Measurements from ENCODE around the gene RPL23. TPM values are rescaled to one million over a fixed set of nuclear protein-coding genes. Genes with fewer than 3 reads are reported as not detected.

The RPL23 gene
- total RNA-seq, 1 experiment from 2014 or later, result 2,314 TPM

- DNase-seq, result no peak
- no peaks in the 10 kb centered on the region for H3K27me3 ChIP-seq
- peaks cover 68% of the 10 kb centered on the region for H3K36me3 ChIP-seq
- H3K9me3 ChIP-seq, result no peaks in the 10 kb centered on the region
- H3K4me3 ChIP-seq, result peak overlapping the region; percentile 87; the same call in 1 of the 2 replicates
Measured at GRCh38 chr17:38850374-38850773, 3.1 kb downstream of the RPL23 start.

DNA sequence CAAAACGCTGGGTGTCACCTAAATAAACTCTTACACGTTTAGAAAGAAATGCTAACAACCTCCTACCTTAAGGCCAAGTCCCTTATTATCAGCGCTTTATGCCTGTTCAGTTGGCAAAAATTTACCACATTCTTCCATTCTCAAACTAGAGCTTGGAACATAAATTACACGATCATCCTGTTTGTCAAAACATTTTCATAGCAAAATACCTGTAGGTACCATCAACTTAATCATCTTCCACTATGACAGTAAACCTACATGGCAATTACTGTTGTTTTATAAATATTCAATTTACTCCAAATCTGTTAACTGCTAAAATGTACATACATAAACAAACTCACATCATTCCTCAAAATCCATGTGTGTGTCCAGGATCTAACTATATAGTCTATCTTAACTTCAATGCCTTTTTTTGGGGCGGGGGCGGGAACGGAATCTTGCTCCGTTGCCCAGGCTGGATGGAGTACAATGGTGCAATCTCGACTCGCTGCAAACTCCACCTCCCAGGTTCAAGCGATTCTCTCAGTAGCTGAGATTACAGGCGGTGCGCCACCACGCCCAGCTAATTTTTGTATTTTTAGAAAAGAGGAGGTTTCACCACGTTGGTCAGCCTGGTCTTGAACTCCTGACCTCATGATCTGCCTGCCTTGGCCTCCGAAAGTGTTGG lies 4.4 kb downstream of the RPL23 start:
- H3K27me3 ChIP-seq, result no peaks in the 10 kb centered on the region
- no peak for DNase-seq
- H3K4me3 ChIP-seq, result no peak overlapping the region
- H3K9me3 ChIP-seq, result no peaks in the 10 kb centered on the region
- H3K36me3 ChIP-seq, result peaks cover 68% of the 10 kb centered on the region

DNA sequence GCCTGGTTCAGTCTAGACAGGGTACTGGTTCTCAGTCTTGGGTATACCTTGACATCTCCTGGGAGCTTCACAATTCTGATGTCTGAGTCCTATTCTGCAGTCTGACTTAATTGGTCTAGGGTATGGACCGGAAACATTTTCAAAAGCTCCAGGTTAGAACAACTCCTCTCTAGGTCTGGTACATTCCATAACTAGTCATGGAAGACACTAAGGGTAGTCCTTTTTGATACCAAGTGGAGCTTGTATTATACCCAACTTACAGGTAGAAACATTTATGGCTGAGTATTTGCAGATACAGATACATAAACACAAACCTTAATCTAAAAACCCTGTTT lies 5.0 kb downstream of the RPL23 start:
- H3K9me3 ChIP-seq, result no peaks in the 10 kb centered on the region
- no peak for DNase-seq
- H3K4me3 ChIP-seq, result no peak overlapping the region
- H3K27me3 ChIP-seq, result no peaks in the 10 kb centered on the region
- H3K36me3 ChIP-seq, result peaks cover 68% of the 10 kb centered on the region

DNA sequence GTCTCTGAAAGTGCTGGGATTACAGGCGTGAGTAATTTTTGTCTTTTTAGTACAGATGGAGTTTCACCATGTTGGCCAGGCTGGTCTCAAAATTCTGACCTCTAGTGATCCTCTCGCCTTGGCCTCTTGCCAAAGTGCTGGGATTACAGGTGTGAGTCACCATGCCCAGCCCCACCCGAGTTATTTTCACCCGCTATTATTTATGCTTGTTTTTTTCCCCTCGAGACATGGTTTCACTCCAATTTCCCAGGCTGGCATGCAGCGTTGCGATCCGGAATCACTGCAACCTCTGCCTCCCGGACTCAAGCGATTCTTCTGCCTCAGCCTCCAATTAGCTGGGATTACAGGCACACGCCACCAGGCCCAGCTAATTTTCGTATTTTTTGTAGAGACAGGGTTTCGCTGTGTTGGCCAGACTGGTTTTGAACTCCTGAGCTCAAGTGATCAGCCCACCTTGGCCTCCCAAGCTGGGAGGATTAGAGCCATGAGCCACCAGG lies 9.2 kb downstream of the RPL23 start:
- Histone ChIP-seq H3K36me3 (peaks cover 27% of the 10 kb centered on the region), H3K4me3 (peak overlapping the region; percentile 20), H3K27me3 (no peaks in the 10 kb centered on the region), H3K9me3 (no peaks in the 10 kb centered on the region)
- DNase-seq, result peak; percentile 68

DNA sequence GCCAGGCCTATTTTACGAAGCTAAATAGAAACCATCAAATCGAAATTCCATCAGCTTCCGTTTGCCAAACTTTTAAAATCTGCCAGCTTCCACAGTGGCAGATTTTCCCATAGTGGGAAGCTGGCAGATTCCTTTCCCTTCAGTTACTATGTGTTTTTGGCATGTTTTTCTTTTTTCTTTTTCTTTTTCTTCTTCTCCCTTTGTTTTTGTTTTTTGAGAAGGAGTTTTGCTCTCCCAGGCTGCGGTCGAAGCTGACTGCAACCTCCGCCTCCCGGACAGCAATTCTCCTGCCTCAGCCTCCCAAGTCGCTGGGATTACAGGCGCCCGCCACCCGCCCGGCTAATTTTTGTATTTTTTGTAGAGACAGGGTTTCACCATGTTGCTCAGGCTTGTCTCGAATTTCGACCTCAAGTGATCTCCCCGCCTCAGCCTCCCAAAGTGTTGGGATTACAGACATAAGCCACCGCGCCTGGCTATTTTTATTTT lies 27.7 kb downstream of the RPL23 start:
- no peak for DNase-seq
- H3K4me3 ChIP-seq, result peak overlapping the region; percentile 71
- no peaks in the 10 kb centered on the region for H3K27me3 ChIP-seq
- no peaks in the 10 kb centered on the region for H3K9me3 ChIP-seq
- peaks cover 18% of the 10 kb centered on the region for H3K36me3 ChIP-seq

GRCh38 chr17:38824899-38825761 lies 28.4 kb downstream of the RPL23 start, which contains the start of gene CWC25:
CWC25 (minus strand) TSS chr17:38825321; CDS start chr17:38825183, 138 bp downstream.
- Histone ChIP-seq H3K27me3 (no peaks in the 10 kb centered on the region), H3K9me3 (no peaks in the 10 kb centered on the region), H3K4me3 (peak within 1 kb of the TSS; percentile 71), H3K36me3 (peaks cover 25% of the 10 kb centered on the region)
- DNase-seq, result peak; percentile 92

- Histone ChIP-seq H3K36me3 (peaks cover 78% of the 10 kb centered on the region), H3K4me3 (no peak overlapping the region), H3K9me3 (no peaks in the 10 kb centered on the region), H3K27me3 (no peaks in the 10 kb centered on the region)
- no peak for DNase-seq
Measured at GRCh38 chr17:38815576-38816193, 37.8 kb downstream of the RPL23 start.

DNA sequence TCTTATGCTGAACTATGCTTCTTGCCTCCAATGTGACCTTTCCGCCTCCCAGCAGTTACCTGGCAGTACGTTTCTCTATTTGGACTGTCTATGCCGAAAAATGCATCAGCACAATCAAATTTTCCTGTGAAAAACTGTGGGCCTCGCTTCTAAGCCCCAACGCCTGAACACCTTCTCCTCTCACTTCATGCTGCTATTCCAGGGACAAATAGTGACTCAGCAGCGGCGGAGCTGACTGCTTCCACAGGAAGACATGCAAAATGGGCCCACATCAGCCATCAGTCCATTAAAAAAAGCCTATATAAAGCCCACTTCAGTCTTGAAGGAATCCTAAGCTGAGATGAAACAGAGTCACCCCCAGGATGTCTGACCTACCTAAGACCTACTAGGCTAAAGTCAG lies 43.7 kb downstream of the RPL23 start:
- peaks cover 76% of the 10 kb centered on the region for H3K36me3 ChIP-seq
- no peaks in the 10 kb centered on the region for H3K27me3 ChIP-seq
- H3K9me3 ChIP-seq, result no peaks in the 10 kb centered on the region
- no peak for DNase-seq
- H3K4me3 ChIP-seq, result no peak overlapping the region

- peak overlapping the region; percentile 85 for H3K4me3 ChIP-seq
- peaks cover 56% of the 10 kb centered on the region for H3K36me3 ChIP-seq
- no peaks in the 10 kb centered on the region for H3K9me3 ChIP-seq
- DNase-seq, result no peak
- H3K27me3 ChIP-seq, result no peaks in the 10 kb centered on the region
Measured at GRCh38 chr17:38800237-38800760, 53.2 kb downstream of the RPL23 start.

DNA sequence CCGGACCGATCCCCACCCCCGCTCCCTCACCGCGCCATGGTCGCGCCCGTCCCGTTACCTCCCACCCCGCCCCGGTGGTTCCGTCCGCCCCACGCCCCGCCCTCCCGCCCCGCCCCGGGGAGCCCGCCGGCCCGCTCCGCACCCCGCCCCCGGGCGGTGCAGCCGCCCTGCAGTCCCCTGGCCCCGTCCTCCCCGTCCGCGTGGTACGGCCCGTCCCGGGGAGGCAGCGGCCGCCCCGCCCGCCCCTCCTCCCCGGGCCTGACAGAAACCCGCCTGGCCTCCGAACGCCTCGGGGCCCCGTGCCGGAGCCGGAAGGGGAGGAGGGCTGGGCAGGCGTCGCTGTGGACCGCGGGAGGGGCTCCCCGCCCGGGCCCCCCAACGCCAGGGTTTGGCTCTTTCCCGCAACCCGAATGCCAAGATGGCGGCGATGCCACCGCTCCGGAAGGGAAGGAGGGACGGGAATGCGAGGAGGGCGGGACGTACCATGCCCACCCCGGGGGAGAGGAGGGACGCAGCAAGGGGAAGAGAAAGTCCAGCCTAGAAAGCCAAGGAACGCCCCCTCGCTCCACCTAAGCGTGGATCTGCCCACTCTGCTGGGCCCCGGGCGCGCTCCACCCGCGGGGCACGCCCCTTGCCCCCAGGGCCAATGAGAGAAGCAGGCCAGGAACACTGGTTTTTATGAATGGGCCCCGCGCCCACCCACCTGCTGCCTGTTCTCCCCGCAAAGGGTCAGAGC lies 53.9 kb downstream of the RPL23 start, which contains the start of gene PIP4K2B:
PIP4K2B (minus strand) TSS at position 56 of the 736 bp plus-strand sequence. CDS start 132 bp downstream, outside the sequence.
- Histone ChIP-seq H3K4me3 (peak within 1 kb of the TSS; percentile 85), H3K27me3 (no peaks in the 10 kb centered on the region), H3K9me3 (no peaks in the 10 kb centered on the region), H3K36me3 (peaks cover 53% of the 10 kb centered on the region)
- peak; percentile 99 for DNase-seq

- Histone ChIP-seq H3K27me3 (no peaks in the 10 kb centered on the region), H3K4me3 (peak overlapping the region; percentile 85), H3K36me3 (peaks cover 49% of the 10 kb centered on the region), H3K9me3 (no peaks in the 10 kb centered on the region)
- DNase-seq, result peak; percentile 58
Measured at GRCh38 chr17:38798614-38799500, 54.7 kb downstream of the RPL23 start.

Other genes with a start within 250 kb of the RPL23 start
- gene SRCIN1, start 247.8 kb downstream of the RPL23 start, total RNA-seq (2014; rRNA removed; shearing (Covaris generic); ENCODE audit: low replicate concordance), result 0.05 and 0.07 TPM in 2 replicates
- 6.4 and 7.9 TPM in 2 replicates for gene EPOP, start 178.8 kb downstream of the RPL23 start, total RNA-seq (2014; rRNA removed; shearing (Covaris generic); ENCODE audit: low replicate concordance)
- gene MLLT6, start 148.4 kb downstream of the RPL23 start, total RNA-seq (2014; rRNA removed; shearing (Covaris generic); ENCODE audit: low replicate concordance), result 11.7 and 17.5 TPM in 2 replicates
- gene CISD3, start 123.4 kb downstream of the RPL23 start, total RNA-seq (2014; rRNA removed; shearing (Covaris generic); ENCODE audit: low replicate concordance), result 7.7 and 29.1 TPM in 2 replicates
- 3.3 and 3.4 TPM in 2 replicates for gene PCGF2, start 105.4 kb downstream of the RPL23 start, total RNA-seq (2014; rRNA removed; shearing (Covaris generic); ENCODE audit: low replicate concordance)
- 494 and 524 TPM in 2 replicates for gene PSMB3, start 101.0 kb downstream of the RPL23 start, total RNA-seq (2014; rRNA removed; shearing (Covaris generic); ENCODE audit: low replicate concordance)
- gene PIP4K2B, start 54.2 kb downstream of the RPL23 start, total RNA-seq (2014; rRNA removed; shearing (Covaris generic); ENCODE audit: low replicate concordance), result 49.1 and 73.8 TPM in 2 replicates
- gene CWC25, start 28.4 kb downstream of the RPL23 start, total RNA-seq (2014; rRNA removed; shearing (Covaris generic); ENCODE audit: low replicate concordance), result 19.2 and 21.3 TPM in 2 replicates
- 228 and 323 TPM in 2 replicates for gene LASP1, start 16.3 kb upstream of the RPL23 start, total RNA-seq (2014; rRNA removed; shearing (Covaris generic); ENCODE audit: low replicate concordance)
- not detected in 2 replicates for gene FBXO47, start 113.7 kb upstream of the RPL23 start, total RNA-seq (2014; rRNA removed; shearing (Covaris generic); ENCODE audit: low replicate concordance)

Measured in MG63 (cell line).